Nucleus accumbens (tissue), 56 donors: ENCODE measurements around the gene MPEG1.

Source experiments
- DNase-seq, 56 donors: peaks; one replicate each; lab custom pipeline; 2025; lab: John Stamatoyannopoulos, UW

The MPEG1 gene

GRCh38 chr11:59191095-59191494 lies 21.6 kb downstream of the MPEG1 start:
- no peak for DNase-seq

- DNase-seq, result peak in 3 of 56 donors; percentile 10 to 16 (median 10)
These were observed 22.7 kb downstream of the MPEG1 start for GRCh38 chr11:59189986-59190385.

- DNase-seq, result no peak
These were observed 23.8 kb downstream of the MPEG1 start for GRCh38 chr11:59188954-59189353.

GRCh38 chr11:59187587-59187986 lies 25.1 kb downstream of the MPEG1 start:
- peak in 4 of 56 donors; percentile 11 to 47 (median 18) for DNase-seq

- no peak for DNase-seq
These were observed 25.7 kb downstream of the MPEG1 start for GRCh38 chr11:59187035-59187434.

- DNase-seq, result peak in 34 of 56 donors; percentile 15 to 64 (median 32)
These were observed 26.6 kb downstream of the MPEG1 start for GRCh38 chr11:59186130-59186594.

GRCh38 chr11:59185386-59185945 lies 27.3 kb downstream of the MPEG1 start:
- DNase-seq, result no peak

GRCh38 chr11:59184691-59185339 lies 27.9 kb downstream of the MPEG1 start:
- peak in 1 of 56 donors; percentile 16 for DNase-seq

GRCh38 chr11:59183771-59184170 lies 29.0 kb downstream of the MPEG1 start:
- no peak for DNase-seq

- DNase-seq, result no peak
These were observed 30.1 kb downstream of the MPEG1 start for GRCh38 chr11:59182457-59183151.

GRCh38 chr11:59181746-59182456 lies 30.8 kb downstream of the MPEG1 start:
- DNase-seq, result no peak

- no peak for DNase-seq
These were observed 31.8 kb downstream of the MPEG1 start for GRCh38 chr11:59180907-59181306.

- DNase-seq, result peak in 30 of 56 donors; percentile 10 to 83 (median 46)
These were observed 32.5 kb downstream of the MPEG1 start for GRCh38 chr11:59180168-59180776.

- DNase-seq, result no peak
These were observed 33.6 kb downstream of the MPEG1 start for GRCh38 chr11:59179121-59179520.

GRCh38 chr11:59178402-59178801 lies 34.3 kb downstream of the MPEG1 start:
- no peak for DNase-seq

- no peak for DNase-seq
These were observed 36.4 kb downstream of the MPEG1 start for GRCh38 chr11:59176330-59176729.

- peak in 17 of 56 donors; percentile 8 to 63 (median 34) for DNase-seq
These were observed 37.6 kb downstream of the MPEG1 start for GRCh38 chr11:59175091-59175501.

- DNase-seq, result peak in 15 of 56 donors; percentile 14 to 42 (median 30)
These were observed 38.1 kb downstream of the MPEG1 start for GRCh38 chr11:59174664-59175033.

- DNase-seq, result peak in 2 of 56 donors; percentile 14 to 35
These were observed 38.6 kb downstream of the MPEG1 start for GRCh38 chr11:59173964-59174663.
